Measurements from ENCODE around the gene BBLN.
"Not testable (repeated sequence)": the region's sequence is repeated elsewhere in the genome, so short reads cannot be mapped to it uniquely, and the experiment has no call there.

Gene BBLN

GRCh38 chr9:128159784-128160602, at the start of gene BBLN:
Gene BBLN (plus strand): TSS chr9:128160265. CDS start chr9:128160408, 143 bp downstream.
- peak; percentile 93 for DNase-seq

DNA sequence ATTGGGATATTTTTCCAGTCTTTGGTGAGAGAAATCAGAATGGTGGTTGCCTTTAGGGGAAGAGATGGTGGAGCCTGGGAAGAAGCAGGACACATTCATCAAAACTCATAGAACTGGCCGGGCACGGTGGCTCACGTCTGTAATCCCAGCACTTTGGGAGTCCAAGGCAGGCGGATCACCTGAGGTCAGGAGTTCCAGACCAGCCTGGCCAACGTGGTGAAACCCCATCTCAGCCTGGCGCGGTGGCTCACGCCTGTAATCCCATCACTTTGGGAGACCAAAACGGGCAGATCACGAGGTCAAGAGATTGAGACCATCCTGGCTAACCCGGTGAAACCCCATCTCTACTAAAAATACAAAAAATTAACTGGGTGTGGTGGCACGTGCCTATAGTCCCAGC, 48.3 kb upstream of the BBLN start:
- DNase-seq, result not testable (repeated sequence)

- DNase-seq, result no peak
Measured at GRCh38 chr9:128113526-128114325, 46.3 kb upstream of the BBLN start.

DNA sequence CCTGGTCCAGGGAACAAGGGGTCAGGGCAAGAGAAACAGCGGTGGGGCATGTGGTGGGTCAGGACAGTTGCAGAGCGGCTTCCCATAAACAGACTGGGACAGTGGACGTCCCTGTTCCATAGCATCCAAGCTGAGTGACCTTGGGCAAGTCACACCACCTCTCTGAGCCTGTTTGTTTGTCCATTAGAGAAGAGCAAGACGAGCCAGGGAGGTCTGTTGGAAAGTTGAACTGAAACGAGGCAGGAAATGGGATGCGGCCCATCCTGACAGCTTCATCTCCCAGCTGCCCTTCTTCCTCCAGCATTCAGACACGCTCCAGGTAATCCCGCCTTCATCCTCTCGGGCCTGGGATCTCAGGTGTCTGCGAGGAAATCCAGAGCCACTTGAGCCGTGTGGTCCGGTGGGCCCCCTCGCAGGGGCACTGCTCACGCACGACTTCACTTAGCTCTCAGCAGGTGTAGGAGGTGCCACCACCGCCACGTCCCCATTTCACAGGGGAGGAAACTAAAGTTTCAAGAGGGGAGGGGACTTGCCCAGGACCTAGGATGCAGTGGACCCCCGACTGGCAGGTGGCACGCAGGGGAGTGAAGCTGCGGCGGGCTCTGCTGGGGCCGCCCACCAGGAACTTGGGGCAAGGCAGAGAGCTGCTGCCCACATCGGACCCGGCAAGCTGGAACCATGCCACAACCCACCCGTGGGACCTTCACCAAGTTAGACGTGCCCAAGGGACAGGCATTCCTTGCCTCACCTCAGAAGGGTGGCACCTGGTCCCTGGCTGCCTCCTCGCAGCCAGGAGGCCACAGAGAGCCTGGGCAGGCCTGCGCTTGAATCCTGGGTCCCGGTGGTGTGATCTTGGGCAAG, 45.5 kb upstream of the BBLN start:
- DNase-seq, result no peak

DNA sequence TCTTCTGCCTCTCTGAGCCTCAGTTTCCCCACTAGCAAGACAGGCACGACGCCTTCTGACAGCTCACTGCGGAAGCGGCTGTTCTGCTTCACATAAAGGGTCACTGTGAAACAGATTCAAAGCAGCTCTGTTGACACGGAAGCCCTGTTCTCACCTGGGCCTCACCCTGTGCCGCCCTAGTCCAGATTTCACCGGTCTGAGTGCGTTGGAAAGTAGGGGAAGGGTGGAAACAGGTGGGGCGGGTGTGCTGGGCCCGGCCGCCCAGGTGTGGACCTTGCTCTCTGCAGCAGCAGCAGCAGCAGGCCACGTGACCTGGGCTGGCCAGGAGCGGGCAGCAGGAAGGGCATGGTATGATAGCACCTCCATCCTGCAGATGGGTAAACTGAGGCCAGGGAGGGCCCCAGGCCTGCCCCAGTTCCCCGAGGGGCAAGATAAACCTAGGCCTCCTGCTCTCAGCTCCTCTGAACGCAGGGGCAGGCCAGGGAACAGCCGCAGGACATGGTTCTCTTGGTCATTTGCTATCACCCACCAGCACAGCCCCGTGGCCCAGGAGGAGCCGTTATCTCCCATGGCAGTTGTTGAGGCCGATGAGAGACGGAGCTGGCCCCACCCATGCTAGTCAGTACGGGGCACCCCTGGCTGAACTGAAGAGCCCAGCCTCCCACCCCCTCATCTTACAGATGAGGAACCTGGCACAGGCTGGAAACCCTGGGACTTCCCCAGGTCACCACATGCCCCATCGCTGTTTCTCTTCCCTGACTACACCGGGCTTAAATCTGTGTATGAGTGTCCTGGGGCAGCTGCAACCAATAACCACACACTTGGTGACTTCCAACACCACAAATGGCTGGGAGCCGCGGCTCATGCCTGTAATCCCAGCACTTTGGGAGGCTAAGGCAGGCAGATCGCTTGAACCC, 44.6 kb upstream of the BBLN start:
- no peak for DNase-seq

GRCh38 chr9:128116104-128117083, 43.7 kb upstream of the BBLN start:
- DNase-seq, result no peak

DNA sequence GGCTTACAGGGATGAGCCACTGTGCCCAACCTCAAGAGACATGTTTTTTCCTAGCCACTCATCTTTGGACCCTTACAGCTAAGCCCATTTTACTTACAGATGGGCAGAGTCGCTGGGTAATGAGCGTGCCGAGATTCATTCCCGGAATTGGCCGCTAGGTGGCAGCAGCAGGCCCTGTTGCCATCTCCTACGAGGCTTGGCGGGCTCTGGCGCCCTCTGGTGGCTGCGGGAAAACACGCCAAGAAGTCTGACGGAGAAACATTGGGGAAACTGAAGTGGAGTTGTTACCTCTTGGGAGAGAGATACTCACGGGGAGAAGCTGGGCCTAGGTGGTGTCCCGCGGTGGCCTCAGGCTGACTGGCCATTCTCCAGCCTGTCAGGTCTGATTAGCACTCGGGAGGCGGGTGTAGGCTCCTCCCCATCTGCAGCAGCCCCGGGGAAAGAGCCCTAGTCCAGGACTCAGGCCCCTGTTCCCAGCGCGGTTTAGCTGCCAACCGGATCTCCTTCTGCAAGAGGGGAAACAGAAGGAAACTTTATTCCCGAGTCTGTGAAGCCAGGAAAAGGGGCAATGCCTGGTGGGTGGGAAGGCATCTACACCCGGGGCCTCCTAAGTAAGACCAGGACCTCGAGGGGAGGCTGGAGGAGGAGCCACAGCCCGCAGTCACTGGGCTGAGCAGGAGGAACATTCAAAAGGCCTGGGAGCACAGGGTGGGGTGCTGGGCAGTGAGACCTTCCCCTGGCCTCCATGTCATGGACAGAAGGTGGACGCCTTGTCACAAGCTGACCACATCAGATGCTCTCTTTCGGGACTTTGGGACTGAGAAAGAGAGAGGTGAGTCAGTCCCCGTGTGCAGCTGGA, 42.2 kb upstream of the BBLN start:
- DNase-seq, result peak; percentile 99

DNA sequence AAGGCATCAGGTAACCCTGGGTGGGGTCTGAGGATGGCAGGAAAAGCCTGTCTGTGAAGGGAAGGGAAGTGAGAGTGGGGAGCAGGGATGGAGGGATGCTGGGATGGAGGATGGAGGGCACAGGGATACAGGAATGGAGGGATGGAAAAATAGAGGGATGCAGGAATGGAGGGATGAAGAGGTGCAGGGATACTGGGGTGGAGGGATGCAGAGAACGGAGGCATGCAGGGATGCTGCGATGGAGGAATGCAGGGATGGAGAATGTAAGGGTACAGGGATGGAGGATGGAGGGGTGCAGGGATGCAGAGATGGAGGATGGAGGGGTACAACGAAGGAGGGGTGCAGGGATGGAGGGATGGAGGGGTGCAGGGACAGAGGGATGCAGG, 41.6 kb upstream of the BBLN start:
- no peak for DNase-seq

GRCh38 chr9:128118971-128119665, 40.9 kb upstream of the BBLN start:
- DNase-seq, result no peak

DNA sequence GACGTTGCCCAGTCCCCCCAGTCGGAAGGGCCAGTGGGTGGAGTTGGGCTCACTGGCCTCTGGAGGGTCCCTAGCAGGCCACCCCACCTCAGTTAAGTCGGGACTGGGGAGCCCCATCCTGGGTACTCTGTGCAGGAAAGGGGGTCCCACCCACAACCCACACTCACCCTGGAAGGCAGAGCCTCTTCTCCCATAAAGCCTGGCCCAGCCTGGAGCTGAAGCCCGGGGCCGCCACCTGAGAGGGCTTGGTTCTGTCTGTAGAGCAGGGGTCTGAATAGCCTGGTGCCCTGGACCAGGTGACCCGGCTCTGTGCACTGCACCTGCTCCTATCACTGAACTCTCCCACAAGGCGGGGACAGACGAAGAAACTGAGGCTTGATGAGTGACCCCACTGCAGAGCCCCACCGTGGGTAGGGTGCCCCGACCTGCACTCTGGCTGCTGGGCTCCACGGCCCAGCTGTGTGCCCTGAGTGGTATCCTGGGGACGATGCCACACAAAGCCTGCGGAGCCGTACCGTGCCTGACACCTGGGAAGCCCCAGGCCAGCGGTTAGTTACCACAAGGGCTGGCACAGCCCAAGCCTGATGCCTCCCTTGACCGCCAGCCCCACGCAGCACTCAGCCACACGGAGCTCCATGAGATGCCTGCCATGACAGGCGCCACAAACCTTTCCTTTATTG, 39.9 kb upstream of the BBLN start:
- DNase-seq, result no peak

DNA sequence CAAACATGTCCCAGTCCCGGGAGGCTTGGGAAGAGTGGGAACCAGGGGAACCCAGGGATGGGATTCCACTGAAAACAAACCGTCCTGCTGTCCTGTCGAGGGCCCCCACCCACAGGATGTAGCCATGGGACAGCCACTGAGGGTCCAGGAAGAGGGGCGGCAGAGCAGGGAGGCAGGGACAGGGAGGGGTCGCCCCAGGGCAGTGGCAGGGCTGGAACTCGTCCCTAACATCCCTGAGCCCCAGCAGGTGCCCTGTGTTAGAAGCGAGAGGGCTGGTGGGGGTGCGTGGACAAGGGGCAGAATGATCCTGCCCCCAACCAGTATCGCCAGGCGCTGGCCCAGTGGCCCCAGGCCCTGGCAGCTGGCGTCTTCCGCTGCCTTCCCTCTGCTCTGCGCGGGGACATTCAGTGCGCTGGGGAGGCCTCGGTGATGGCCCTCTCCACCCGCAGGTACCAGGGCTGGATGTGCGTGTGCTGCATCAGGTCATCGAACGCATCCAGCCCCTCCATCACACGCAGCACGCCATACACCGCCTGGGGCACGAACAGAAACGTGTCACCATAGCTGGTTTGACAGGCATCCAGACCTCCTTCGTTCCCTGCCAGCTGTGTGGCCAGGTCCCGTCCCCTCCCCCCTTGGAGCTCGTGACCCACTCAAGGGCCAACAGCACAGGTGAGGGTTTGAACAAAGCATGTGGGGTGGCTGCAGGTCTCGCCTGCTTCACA, 39.2 kb upstream of the BBLN start:
- DNase-seq, result no peak

- DNase-seq, result no peak
Measured at GRCh38 chr9:128121466-128121810, 38.6 kb upstream of the BBLN start.

GRCh38 chr9:128121924-128122808, 37.9 kb upstream of the BBLN start:
- no peak for DNase-seq

DNA sequence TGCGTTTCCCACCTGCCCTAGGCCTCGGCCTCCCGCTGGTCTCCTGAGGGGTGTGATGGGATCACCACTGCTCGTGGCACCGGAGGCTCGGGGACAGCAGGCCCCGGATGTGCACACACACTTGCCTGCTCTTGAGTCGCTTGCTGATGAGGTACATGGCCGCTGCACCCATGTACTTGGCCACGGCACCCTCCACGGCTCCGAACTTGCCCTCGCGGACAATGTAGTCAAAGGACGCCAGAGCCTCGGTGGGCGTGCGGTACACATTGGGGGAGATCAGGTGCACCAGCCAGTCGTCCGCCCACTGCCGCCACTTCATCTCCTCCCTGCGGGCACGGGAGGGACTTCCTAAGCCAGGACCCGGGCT, 37.3 kb upstream of the BBLN start:
- DNase-seq, result no peak

- DNase-seq, result no peak
Measured at GRCh38 chr9:128123451-128124080, 36.5 kb upstream of the BBLN start.

- no peak for DNase-seq
Measured at GRCh38 chr9:128124451-128124850, 35.6 kb upstream of the BBLN start.
